Ovary (tissue), 3 donors: ENCODE results near the gene GRHL3.

Experiments
- CTCF ChIP-seq, 3 donors: fragments of 450-650 bp in 2 of 3; fragments of 200-600 bp in 1 of 3; IDR thresholded peaks; one replicate each; pipeline versions ENCODE4 v1.5.1 to v1.8.0; 2016 to 2022; ENCODE audit warnings: antibody characterized with exemption in 3 of 3, mild to moderate bottlenecking in 1 of 3
- EP300 ChIP-seq: sonication (generic); formaldehyde crosslinking; IDR thresholded peaks from one replicate; pipeline ENCODE4 v1.6.1; 2017; ENCODE audit warnings: antibody characterized with exemption
- POLR2A ChIP-seq: fragments of 450-650 bp; IDR thresholded peaks from one replicate; pipeline ENCODE4 v1.6.1; 2017; ENCODE audit warnings: antibody characterized with exemption, mild to moderate bottlenecking, moderate library complexity
- donor health status: DM: no; HTN: no; CAD: no.

GRCh38 chr1:24383381-24383940, 64.3 kb downstream of the GRHL3 start:
- TF ChIP-seq CTCF (IDR thresholded peaks at IDR 0.05) (no peak), POLR2A (no peak), EP300 (no peak)
